ENCODE data around the gene ZC3H12C. TPM values are rescaled to one million over a fixed set of nuclear protein-coding genes. Genes with fewer than 3 reads are reported as not detected.

Gene ZC3H12C
- total and polyA plus RNA-seq, 7 donors = 1.8 to 21.7 (median 16.4) TPM

GRCh38 chr11:110217223-110217877, 124.2 kb downstream of the ZC3H12C start:
- no peak for DNase-seq
- TF ChIP-seq CTCF (IDR thresholded peaks at IDR 0.05) (peak in 1 of 4 experiments; percentile 8), POLR2AphosphoS5 (IDR thresholded peaks at IDR 0.05) (no peak)
- H3K36me3 ChIP-seq = no peaks in the 10 kb centered on the region
- no peaks in the 10 kb centered on the region for H3K4me1 ChIP-seq
- intact Hi-C loops (cut with DNase I) = no loop called here
- H3K9me3 ChIP-seq = no peaks in the 10 kb centered on the region
- no peak overlapping the region for H3K4me3 ChIP-seq
- H3K27ac ChIP-seq = no peak overlapping the region
- no peaks in the 10 kb centered on the region for H3K27me3 ChIP-seq
- 87 to 90% methylated on average over 12 of the region's 12 CpGs for WGBS, 2 donors

- no peak overlapping the region for H3K4me3 ChIP-seq
- no peaks in the 10 kb centered on the region for H3K36me3 ChIP-seq
- no peaks in the 10 kb centered on the region for H3K4me1 ChIP-seq
- no peak overlapping the region for H3K27ac ChIP-seq
- H3K27me3 ChIP-seq = no peaks in the 10 kb centered on the region
- TF ChIP-seq POLR2AphosphoS5 (IDR thresholded peaks at IDR 0.05) = no peak
- no peak for TF ChIP-seq EP300 (IDR thresholded peaks at IDR 0.05)
- intact Hi-C loops (cut with DNase I) = no loop called here
- WGBS, 2 donors = 64 to 77% methylated on average over 3 of the region's 3 CpGs
- no peaks in the 10 kb centered on the region for H3K9me3 ChIP-seq
- no peak for DNase-seq
Observed at GRCh38 chr11:110217936-110218335, 124.7 kb downstream of the ZC3H12C start.

- Histone ChIP-seq H3K4me1 (no peaks in the 10 kb centered on the region), H3K36me3 (no peaks in the 10 kb centered on the region), H3K27ac (no peak overlapping the region), H3K4me3 (no peak overlapping the region), H3K27me3 (no peaks in the 10 kb centered on the region), H3K9me3 (no peaks in the 10 kb centered on the region)
- WGBS, 2 donors = 94 to 95% methylated on average over 4 of the region's 4 CpGs
- no peak for DNase-seq
- TF ChIP-seq POLR2AphosphoS5 (IDR thresholded peaks at IDR 0.05) (no peak), POLR2A (IDR thresholded peaks at IDR 0.05) (no peak), EP300 (IDR thresholded peaks at IDR 0.05) (no peak), CTCF (IDR thresholded peaks at IDR 0.05) (no peak)
- intact Hi-C loops (cut with DNase I) = no loop called here
Observed at GRCh38 chr11:110219006-110219785, 126.0 kb downstream of the ZC3H12C start.

Other genes with a start within 250 kb of the ZC3H12C start
- gene RDX, start 203.2 kb downstream of the ZC3H12C start, total RNA-seq = 100 to 1,000 TPM in 1 of 4 donors, 10 to 100 TPM in 3; 55.6 to 160 (median 71.8) TPM
- 10 to 100 TPM in 2 of 3 donors, 1 to 10 TPM in 1; 7.9 to 14.4 (median 10.3) TPM for gene RDX, start 203.2 kb downstream of the ZC3H12C start, polyA plus RNA-seq